Esophagus muscularis mucosa (tissue), 4 donors: ENCODE data around the gene ARL2BP. TPM values are rescaled to one million over a fixed set of nuclear protein-coding genes. Genes with fewer than 3 reads are reported as not detected.

ENCODE experiments used
- DNase-seq: peaks from one replicate; pipeline ENCODE4 v3.0.0-alpha.2; 2017; ENCODE audit errors: extremely low spot score
- H3K27ac ChIP-seq, 4 donors: fragments of 200-600 bp; sonication (generic); replicated peaks in 1 of 4; 1 replicate in 3 of 4; 2 replicates in 1 of 4; pipeline ENCODE4 v1.5.1; 2016 to 2019; ENCODE audit warnings: mild to moderate bottlenecking in 1 of 4
- H3K27me3 ChIP-seq, 4 donors: fragments of 200-600 bp; sonication (generic); one replicate each; pipeline versions ENCODE4 v1.5.1 to v1.6.0; 2016 to 2019
- H3K36me3 ChIP-seq, 4 donors: fragments of 200-600 bp; sonication (generic); one replicate each; pipeline ENCODE4 v1.5.1; 2016 to 2019
- H3K4me1 ChIP-seq, 4 donors: fragments of 200-600 bp; sonication (generic); one replicate each; pipeline ENCODE4 v1.5.1; 2016 to 2019
- H3K4me3 ChIP-seq, 4 donors: fragments of 200-600 bp; sonication (generic); 1 replicate in 2 of 4; 2 replicates in 2 of 4; pipeline ENCODE4 v1.5.1; 2016 to 2019; ENCODE audit warnings: mild to moderate bottlenecking in 4 of 4, moderate library complexity in 1 of 4
- H3K9me3 ChIP-seq, 4 donors: fragments of 200-600 bp; sonication (generic); 1 replicate in 3 of 4; 2 replicates in 1 of 4; pipeline ENCODE4 v1.5.1; 2016 to 2019
- EP300 ChIP-seq: sonication (generic); formaldehyde crosslinking; IDR thresholded peaks from one replicate; pipeline ENCODE4 v1.6.1; 2017; ENCODE audit warnings: antibody characterized with exemption
- POLR2A ChIP-seq: fragments of 450-650 bp; IDR thresholded peaks from one replicate; pipeline ENCODE4 v1.6.1; 2017; ENCODE audit warnings: antibody characterized with exemption, moderate library complexity, mild to moderate bottlenecking, low read depth
- POLR2AphosphoS5 ChIP-seq, 2 donors: sonication (generic); formaldehyde crosslinking; IDR thresholded peaks; one replicate each; pipeline ENCODE4 v1.6.1; 2017; ENCODE audit warnings: antibody characterized with exemption in 2 of 2
- WGBS: methylation state at CpG from one replicate; pipeline ENCODE4 v1.1.5; 2018; 5-methylcytosine and 5-hydroxymethylcytosine counted together
- intact Hi-C: fragments of 100-400 bp; cut with DNase I; formaldehyde crosslinking; loops from one replicate; pipeline ENCODE4 v1.15.1; 2023
- total RNA-seq, 4 donors: library from RNA; depleted of rRNA; stranded (reverse); fragments of >200 nt; gene quantifications; one replicate each; pipeline versions ENCODE4 v1.1.0 to v1.2.1, GENCODE V29; 2016
- TF ChIP-seq, protein P1 (sequence below), 3 experiments: fragments of 200-600 bp in 2 of 3; fragments of 450-650 bp in 1 of 3; sonication (generic) in 2 of 3; IDR thresholded peaks; one replicate each; pipeline ENCODE4 v1.5.1; 2017 to 2019; ENCODE audit warnings: antibody characterized with exemption in 3 of 3, mild to moderate bottlenecking in 2 of 3, moderate library complexity in 1 of 3

ARL2BP gene
- total RNA-seq, 4 donors from 2014 or later: 58.1 to 77.4 (median 66.9) TPM

DNA sequence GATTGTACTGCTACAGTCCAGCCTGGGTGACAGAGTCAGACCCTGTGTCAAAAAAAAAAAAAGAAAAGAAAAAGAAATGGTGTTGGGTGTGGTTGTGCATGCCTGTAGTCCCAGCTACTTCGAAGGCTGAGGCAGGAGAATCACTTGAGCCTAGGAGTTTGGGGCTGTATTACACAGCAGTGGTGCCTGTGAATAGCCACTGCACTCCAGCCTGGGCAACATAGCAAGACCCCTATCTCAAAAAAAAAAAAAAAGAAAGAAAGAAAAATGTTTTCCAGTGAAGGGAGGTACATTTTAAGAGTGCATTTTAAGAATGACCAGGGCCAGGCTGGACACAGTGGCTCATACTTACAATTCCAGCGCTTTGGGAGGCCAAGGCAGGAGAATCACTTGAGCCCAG lies 6.3 kb downstream of the ARL2BP start:
- Histone ChIP-seq H3K36me3 (peaks cover 75 to 100% (median 91%) of the 10 kb centered on the region in 4 donors), H3K27me3 (no peaks in the 10 kb centered on the region), H3K4me3 (no peak overlapping the region), H3K9me3 (no peaks in the 10 kb centered on the region), H3K4me1 (peaks cover 3 to 9% (median 6%) of the 10 kb centered on the region in 4 donors), H3K27ac (no peak overlapping the region)
- WGBS: 95% methylated on average over 2 of the region's 2 CpGs
- intact Hi-C loops: no loop called here
- DNase-seq: no peak
- TF ChIP-seq POLR2AphosphoS5 (IDR thresholded peaks at IDR 0.05) (no peak), POLR2A (no peak), EP300 (no peak)
- TF ChIP-seq, protein P1, sequence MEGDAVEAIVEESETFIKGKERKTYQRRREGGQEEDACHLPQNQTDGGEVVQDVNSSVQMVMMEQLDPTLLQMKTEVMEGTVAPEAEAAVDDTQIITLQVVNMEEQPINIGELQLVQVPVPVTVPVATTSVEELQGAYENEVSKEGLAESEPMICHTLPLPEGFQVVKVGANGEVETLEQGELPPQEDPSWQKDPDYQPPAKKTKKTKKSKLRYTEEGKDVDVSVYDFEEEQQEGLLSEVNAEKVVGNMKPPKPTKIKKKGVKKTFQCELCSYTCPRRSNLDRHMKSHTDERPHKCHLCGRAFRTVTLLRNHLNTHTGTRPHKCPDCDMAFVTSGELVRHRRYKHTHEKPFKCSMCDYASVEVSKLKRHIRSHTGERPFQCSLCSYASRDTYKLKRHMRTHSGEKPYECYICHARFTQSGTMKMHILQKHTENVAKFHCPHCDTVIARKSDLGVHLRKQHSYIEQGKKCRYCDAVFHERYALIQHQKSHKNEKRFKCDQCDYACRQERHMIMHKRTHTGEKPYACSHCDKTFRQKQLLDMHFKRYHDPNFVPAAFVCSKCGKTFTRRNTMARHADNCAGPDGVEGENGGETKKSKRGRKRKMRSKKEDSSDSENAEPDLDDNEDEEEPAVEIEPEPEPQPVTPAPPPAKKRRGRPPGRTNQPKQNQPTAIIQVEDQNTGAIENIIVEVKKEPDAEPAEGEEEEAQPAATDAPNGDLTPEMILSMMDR (IDR thresholded peaks at IDR 0.05): no peak

DNA sequence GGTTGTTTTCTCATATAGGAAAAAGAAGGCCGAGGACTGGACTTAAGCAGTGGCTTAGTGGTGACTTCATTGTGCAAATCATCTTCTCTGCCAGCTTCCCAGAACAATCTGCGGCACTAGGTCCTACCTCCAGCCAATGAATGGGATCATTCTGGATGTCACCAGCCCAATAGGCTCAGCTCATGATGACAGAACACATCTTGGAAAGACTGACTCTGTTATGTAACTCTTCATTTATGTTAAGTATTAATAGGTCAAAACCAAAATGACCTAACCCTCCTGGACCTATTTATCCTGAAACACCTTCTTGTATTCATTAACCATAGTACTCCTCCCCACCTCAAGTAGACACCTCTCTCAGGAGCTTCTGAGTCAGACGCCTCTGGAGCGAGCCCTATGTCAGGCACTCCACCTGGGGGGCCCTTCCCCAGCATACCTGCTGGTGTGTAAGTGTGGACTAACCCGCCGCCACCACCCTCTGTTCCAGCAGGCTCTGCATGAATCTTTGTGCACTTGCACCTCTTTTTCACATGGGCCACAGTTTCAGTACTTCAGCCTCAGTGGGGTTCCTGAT lies 7.2 kb downstream of the ARL2BP start:
- no peak for DNase-seq
- H3K27ac ChIP-seq: no peak overlapping the region
- H3K4me1 ChIP-seq: peaks cover 0 to under 1% (median 0%) of the 10 kb centered on the region in 4 donors
- TF ChIP-seq, protein P1 (IDR thresholded peaks at IDR 0.05): no peak
- TF ChIP-seq POLR2AphosphoS5 (IDR thresholded peaks at IDR 0.05) (no peak), POLR2A (no peak), EP300 (no peak)
- 90% methylated on average over 6 of the region's 6 CpGs for WGBS
- peaks cover 72 to 100% (median 92%) of the 10 kb centered on the region in 4 donors for H3K36me3 ChIP-seq
- H3K9me3 ChIP-seq: no peaks in the 10 kb centered on the region
- H3K4me3 ChIP-seq: no peak overlapping the region
- no peaks in the 10 kb centered on the region for H3K27me3 ChIP-seq
- intact Hi-C loops: no loop called here

DNA sequence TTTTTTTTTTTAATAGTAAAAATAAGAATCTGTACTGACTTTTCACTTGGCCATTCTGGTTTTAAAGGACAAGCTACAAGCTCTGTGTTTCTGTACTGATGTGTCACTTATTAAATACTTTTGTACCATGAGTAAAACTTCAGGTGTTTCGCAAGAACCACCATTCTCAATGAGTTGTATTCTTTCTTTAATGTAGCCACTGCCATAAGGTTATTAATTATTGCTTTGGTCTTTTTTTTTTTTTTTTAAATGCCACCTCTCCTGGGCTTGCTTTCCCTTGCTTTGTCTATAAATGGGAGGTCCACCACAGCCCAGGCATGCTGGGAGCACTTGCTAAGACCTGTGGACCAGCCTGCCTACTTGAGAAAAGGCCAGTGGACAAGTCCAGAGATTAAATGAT lies 8.4 kb downstream of the ARL2BP start:
- H3K36me3 ChIP-seq: peaks cover 67 to 95% (median 81%) of the 10 kb centered on the region in 4 donors
- DNase-seq: no peak

DNA sequence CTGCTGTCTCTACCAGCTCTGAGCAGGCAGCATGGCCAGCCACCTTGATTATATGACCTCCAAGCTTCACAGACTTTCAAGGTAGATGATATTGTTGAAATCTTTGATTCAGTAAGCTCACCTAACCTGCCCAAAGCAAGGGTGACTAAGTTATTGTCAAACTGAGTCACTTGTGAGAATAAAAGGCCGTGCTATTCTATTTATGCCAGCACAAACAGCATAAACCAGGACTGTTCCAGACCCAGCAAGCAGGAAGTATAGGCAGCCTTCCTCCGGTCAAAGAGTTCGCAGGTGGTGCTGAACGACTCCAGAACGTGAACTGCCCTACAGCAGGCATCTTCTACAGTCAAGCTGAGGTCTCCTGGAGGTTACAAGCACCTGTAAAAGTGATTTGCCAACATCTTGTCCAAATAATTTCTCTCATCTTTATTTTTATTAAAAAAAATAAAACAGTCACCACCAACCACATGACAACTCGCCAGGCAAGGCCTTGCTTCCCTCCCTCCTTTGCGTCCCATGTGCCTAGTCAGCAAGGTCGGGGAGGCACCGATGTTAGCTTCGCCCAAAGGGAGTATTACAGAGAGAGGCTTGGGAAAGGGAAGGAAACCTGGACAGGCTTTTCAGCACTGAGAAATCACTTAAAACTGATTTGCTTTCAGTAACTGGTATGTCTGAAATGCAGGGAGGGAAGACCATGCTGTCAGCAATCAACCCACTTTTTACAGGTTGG lies 10.8 kb downstream of the ARL2BP start:
- Histone ChIP-seq H3K36me3 (peaks cover 43 to 71% (median 58%) of the 10 kb centered on the region in 4 donors), H3K4me1 (peaks cover 9 to 14% (median 13%) of the 10 kb centered on the region in 4 donors), H3K4me3 (no peak overlapping the region), H3K27ac (no peak overlapping the region), H3K9me3 (no peaks in the 10 kb centered on the region), H3K27me3 (no peaks in the 10 kb centered on the region)
- intact Hi-C loops: no loop called here
- WGBS: 91% methylated on average over 10 of the region's 10 CpGs
- DNase-seq: no peak
- TF ChIP-seq POLR2A (no peak), EP300 (no peak), POLR2AphosphoS5 (IDR thresholded peaks at IDR 0.05) (no peak)
- TF ChIP-seq, protein P1 (IDR thresholded peaks at IDR 0.05): no peak

More for the DNA sequence above, 8.4 kb downstream of the ARL2BP start:
- H3K27me3 ChIP-seq: no peaks in the 10 kb centered on the region
- H3K4me3 ChIP-seq: no peak overlapping the region
- H3K9me3 ChIP-seq: no peaks in the 10 kb centered on the region
- TF ChIP-seq POLR2A (no peak), POLR2AphosphoS5 (IDR thresholded peaks at IDR 0.05) (no peak), EP300 (no peak)
- TF ChIP-seq, protein P1 (IDR thresholded peaks at IDR 0.05): no peak
- intact Hi-C loops: no loop called here
- no peak overlapping the region for H3K27ac ChIP-seq
- H3K4me1 ChIP-seq: no peaks in the 10 kb centered on the region
- WGBS: 96% methylated on average over 1 of the region's 1 CpG
